Nephron progenitor cell (in vitro differentiated cells): Measurements from ENCODE around the gene NPR2.

ENCODE experiments used
- DNase-seq: peaks from one replicate; pipeline ENCODE4 v3.0.0; 2021
- H3K27ac Mint-ChIP-seq: 2 replicates; pipeline ENCODE4 v1.8.0; 2021; ENCODE audit warnings: mild to moderate bottlenecking, moderate library complexity, mixed read lengths
- H3K27me3 Mint-ChIP-seq: 2 replicates; pipeline ENCODE4 v1.8.0; 2021; ENCODE audit warnings: mild to moderate bottlenecking, low read depth, mixed read lengths; ENCODE audit not compliant: poor library complexity
- H3K36me3 Mint-ChIP-seq: 2 replicates; pipeline ENCODE4 v1.8.0; 2021; ENCODE audit warnings: low read depth, mixed read lengths
- H3K4me1 Mint-ChIP-seq: 2 replicates; pipeline ENCODE4 v1.8.0; 2021; ENCODE audit warnings: mixed read lengths
- H3K4me3 Mint-ChIP-seq: 2 replicates; pipeline ENCODE4 v1.8.0; 2021; ENCODE audit warnings: mild to moderate bottlenecking, moderate library complexity, mixed read lengths
- H3K9me3 Mint-ChIP-seq: 2 replicates; pipeline ENCODE4 v1.8.0; 2021; ENCODE audit warnings: mild to moderate bottlenecking, moderate library complexity, mixed read lengths
- TF ChIP-seq, protein P1 (sequence below): fragments of 200-600 bp; sonication (generic); IDR thresholded peaks from 2 replicates; pipeline ENCODE4 v1.5.0; 2021; ENCODE audit warnings: antibody characterized with exemption

NPR2 gene

DNA sequence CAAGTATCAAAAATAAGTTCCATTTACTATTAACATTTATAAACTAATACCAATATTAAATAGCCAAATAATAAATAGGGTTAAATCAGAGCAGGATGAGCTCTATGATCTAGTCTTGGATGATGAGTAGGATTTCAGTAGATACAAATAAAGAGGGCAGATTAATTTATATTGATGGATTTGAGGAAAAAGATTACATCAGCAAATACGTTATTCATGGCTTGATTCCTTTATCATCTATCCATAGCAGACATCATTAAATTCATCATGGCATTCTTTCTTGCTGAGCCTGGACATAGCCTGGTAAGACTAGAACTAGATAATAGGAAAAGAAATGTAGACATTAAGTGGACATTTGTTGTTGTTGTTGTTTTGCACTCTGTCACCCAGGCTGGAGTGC lies 23.9 kb upstream of the NPR2 start:
- H3K36me3 Mint-ChIP-seq, result peaks cover 9% of the 10 kb centered on the region
- H3K27ac Mint-ChIP-seq, result no peak overlapping the region
- DNase-seq, result no peak
- no peaks in the 10 kb centered on the region for H3K4me1 Mint-ChIP-seq
- TF ChIP-seq, protein P1, sequence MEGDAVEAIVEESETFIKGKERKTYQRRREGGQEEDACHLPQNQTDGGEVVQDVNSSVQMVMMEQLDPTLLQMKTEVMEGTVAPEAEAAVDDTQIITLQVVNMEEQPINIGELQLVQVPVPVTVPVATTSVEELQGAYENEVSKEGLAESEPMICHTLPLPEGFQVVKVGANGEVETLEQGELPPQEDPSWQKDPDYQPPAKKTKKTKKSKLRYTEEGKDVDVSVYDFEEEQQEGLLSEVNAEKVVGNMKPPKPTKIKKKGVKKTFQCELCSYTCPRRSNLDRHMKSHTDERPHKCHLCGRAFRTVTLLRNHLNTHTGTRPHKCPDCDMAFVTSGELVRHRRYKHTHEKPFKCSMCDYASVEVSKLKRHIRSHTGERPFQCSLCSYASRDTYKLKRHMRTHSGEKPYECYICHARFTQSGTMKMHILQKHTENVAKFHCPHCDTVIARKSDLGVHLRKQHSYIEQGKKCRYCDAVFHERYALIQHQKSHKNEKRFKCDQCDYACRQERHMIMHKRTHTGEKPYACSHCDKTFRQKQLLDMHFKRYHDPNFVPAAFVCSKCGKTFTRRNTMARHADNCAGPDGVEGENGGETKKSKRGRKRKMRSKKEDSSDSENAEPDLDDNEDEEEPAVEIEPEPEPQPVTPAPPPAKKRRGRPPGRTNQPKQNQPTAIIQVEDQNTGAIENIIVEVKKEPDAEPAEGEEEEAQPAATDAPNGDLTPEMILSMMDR, result no peak
- peaks cover 4% of the 10 kb centered on the region for H3K27me3 Mint-ChIP-seq
- H3K4me3 Mint-ChIP-seq, result no peak overlapping the region
- no peaks in the 10 kb centered on the region for H3K9me3 Mint-ChIP-seq

DNA sequence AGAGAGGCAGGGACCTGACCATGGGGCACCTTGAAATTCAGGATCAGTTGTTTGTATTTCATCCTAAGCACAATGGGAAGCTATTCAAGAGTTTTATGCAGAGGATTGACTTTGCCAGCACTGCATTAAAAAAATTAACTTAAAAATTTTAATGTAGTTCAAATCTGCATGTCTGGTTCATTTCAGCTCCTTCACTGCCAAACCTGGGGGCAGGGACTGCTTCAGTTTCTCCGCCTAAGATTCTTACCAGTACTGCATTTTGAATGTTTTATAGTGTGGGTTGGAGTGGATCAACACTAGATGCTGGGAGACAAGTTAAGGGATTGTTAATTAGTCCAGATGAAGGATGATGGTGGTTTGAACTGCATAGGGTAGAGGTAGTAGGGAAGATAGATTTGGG lies 21.6 kb upstream of the NPR2 start:
- DNase-seq, result no peak
- H3K9me3 Mint-ChIP-seq, result no peaks in the 10 kb centered on the region

DNA sequence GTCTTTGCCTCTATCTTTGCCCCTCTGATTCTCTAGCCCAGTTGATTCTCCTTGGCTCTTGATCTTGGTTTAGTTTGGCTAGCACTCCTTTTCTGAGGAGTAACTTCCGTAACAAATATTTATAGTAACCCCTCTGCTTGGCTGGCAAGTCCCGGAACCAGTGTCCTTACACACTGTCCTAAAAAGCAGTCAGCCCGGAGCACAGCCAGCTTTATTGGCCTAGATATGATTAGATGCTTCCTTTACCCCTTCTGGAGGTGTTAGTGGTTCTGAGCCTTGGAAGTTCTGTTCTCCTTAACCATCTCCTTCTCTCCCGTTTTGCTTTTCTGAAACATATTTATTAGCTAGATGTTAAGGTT lies 20.3 kb upstream of the NPR2 start:
- peaks cover 20% of the 10 kb centered on the region for H3K4me1 Mint-ChIP-seq
- H3K27ac Mint-ChIP-seq, result no peak overlapping the region
- no peaks in the 10 kb centered on the region for H3K27me3 Mint-ChIP-seq
- no peak for DNase-seq
- H3K36me3 Mint-ChIP-seq, result no peaks in the 10 kb centered on the region
- no peak overlapping the region for H3K4me3 Mint-ChIP-seq
- TF ChIP-seq, protein P1, result no peak
- no peaks in the 10 kb centered on the region for H3K9me3 Mint-ChIP-seq

More for the DNA sequence above, 21.6 kb upstream of the NPR2 start:
- Mint-ChIP-seq H3K27ac (no peak overlapping the region), H3K4me1 (peaks cover 7% of the 10 kb centered on the region), H3K27me3 (no peaks in the 10 kb centered on the region), H3K36me3 (no peaks in the 10 kb centered on the region), H3K4me3 (no peak overlapping the region)
- TF ChIP-seq, protein P1, result no peak

DNA sequence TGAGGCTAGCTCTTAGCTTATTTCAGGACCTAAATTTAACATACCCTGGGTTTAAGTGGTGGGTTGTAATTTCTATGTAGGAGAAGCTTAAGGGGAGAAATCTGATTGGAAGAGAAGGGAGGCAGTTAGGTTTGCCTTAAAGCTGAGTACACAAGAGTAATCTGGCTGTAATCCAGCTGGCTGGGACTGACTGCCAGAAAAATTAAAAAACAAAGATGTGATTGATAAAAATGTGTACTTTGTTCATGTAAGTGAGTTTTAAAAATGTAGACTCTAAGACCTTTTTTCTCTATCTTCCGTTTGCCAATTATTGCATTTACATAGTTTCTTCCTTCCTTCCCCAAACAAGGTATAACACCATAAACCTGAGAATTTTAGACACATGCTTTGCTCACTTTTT lies 19.9 kb upstream of the NPR2 start:
- Mint-ChIP-seq H3K4me3 (no peak overlapping the region), H3K9me3 (no peaks in the 10 kb centered on the region), H3K27me3 (no peaks in the 10 kb centered on the region), H3K4me1 (peaks cover 23% of the 10 kb centered on the region), H3K27ac (no peak overlapping the region), H3K36me3 (no peaks in the 10 kb centered on the region)
- TF ChIP-seq, protein P1, result no peak
- DNase-seq, result no peak

DNA sequence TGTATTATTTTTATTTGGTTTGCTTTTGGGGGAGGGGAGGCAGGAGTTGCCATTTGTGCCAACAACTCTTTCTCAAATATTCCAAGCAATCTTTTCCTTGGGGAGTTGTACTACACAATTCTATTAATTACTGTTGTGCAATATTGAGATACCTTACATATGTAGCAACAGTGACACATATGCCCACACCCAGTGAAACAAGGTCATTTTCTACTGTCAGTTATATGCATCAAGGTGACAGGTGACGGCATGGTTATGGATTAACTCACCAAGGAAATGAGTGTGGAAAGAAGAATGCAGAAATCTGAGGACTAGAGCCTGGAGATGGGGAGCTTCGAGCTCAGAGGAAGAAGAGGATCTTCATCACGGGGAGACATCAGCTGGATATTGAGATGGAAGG lies 19.4 kb upstream of the NPR2 start:
- Mint-ChIP-seq H3K4me3 (no peak overlapping the region), H3K36me3 (no peaks in the 10 kb centered on the region), H3K27ac (no peak overlapping the region), H3K9me3 (no peaks in the 10 kb centered on the region), H3K4me1 (peaks cover 23% of the 10 kb centered on the region), H3K27me3 (no peaks in the 10 kb centered on the region)
- DNase-seq, result no peak
- TF ChIP-seq, protein P1, result no peak

DNA sequence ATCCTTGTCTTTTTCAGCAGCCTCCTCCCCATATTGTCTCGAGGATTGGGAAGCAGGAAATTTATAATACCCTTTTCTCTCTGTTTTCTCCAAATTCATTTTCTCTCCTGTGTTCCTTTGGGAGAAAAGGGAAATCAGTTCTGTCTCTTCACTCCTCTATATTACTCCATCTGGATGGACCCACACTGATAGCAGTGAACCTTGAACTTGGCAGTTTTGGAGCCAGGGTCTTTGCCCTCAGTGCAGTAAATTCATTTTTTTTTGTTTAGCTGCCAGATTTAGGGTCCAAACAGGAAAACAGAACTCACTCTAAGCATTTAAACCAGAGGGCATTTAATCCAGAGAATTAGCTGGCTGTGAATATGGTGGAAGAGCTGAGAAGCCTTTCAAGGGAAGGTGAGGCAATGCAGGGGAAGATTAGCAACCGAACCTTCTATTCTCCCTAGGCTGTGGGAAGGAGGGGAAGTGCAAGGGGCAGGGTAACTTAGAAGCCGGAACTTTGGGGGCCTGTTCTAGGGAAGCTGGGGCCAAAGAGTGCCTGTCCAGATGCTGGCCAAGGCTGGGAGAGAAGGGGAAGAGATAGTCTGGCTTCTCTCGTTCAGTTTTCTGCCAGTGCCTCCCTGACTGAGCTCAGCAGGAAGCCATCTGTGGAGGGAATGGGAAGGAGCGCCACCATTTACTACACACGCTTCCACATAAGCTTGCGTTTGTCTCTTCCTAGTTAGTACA lies 16.3 kb upstream of the NPR2 start:
- H3K9me3 Mint-ChIP-seq, result no peaks in the 10 kb centered on the region
- TF ChIP-seq, protein P1, result no peak
- H3K27me3 Mint-ChIP-seq, result no peaks in the 10 kb centered on the region
- peaks cover 40% of the 10 kb centered on the region for H3K4me1 Mint-ChIP-seq
- H3K27ac Mint-ChIP-seq, result peak overlapping the region; percentile 86
- H3K4me3 Mint-ChIP-seq, result peak overlapping the region; percentile 30
- DNase-seq, result no peak
- H3K36me3 Mint-ChIP-seq, result peaks cover 2% of the 10 kb centered on the region
